ENCODE results near the gene PPIL1.

The PPIL1 gene

DNA sequence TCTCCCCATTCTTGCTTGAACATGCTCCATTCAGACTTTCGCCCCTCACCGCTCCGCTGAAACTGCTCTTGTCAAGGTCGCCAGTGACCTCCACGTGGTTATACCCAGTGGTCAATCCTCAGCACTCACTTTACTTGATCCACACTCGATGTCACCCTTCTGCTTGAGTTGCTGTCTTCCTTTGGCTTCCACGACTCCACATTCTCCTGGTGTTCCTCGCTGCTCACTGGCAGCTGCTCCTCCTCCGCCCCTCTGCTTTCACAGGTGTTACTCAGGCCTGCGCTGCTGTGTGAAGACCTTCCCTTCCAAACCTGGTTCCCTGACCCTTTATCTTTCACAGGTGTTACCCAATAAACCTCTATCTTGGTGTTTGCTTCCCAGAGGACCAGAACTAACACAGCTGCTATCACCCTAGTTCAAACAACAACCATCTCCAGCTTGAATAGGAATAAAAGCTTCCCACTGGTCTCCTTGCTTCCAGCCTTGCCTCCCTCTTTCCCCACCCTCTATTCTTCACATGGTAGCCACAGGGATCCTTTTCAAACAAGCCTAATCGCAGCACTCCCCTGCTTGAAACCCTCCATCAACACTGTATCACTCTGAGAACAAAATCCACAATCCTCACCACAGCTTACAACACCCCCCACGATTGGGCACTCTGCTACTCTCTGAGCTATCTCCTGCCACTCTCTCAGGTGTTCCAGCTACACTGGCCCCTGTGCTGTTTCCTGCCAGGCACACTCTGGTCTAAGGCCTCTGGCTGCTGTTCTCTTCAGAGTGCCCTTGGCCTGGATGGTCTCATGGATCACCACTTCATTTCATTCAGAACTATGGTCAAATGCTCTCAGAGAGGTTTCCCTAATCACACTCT, 10.7 kb downstream of the PPIL1 start:
- peaks cover 43% of the 10 kb centered on the region for H3K79me2 ChIP-seq (ENCODE audit: insufficient read depth, low read length)

DNA sequence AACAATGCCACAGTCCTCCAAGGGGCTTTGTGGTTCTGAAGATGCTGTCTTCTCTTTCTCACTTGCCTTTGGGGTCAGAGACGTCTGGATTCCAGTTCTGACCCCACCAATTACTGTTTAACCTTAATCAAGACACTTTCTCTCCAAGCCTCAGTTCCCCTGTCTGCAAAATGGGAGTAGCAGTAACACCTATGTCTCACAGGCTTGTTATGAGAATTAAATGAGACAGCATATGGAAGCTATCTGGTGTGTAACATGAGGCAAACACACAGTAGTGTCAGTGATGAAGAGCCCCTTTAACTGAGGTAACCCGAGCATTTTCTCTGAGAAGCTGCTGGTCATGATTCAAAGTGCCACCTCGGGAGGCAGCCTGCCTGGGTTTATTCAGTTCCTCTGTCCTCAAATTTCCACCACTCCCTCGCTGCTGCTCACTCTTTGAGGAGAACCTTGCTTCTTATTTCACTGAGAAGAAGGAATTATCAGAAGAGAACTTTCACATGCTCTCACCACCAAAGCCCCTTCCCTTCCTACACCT, 11.7 kb downstream of the PPIL1 start:
- H2AFZ ChIP-seq (ENCODE audit: low read length) = no peak overlapping the region
- H3K27ac ChIP-seq (ENCODE audit: low read depth, low read length, poor library complexity, severe bottlenecking) = no peak overlapping the region
- H3K9ac ChIP-seq (ENCODE audit: low read length) = no peak overlapping the region
- peaks cover 95% of the 10 kb centered on the region for H3K36me3 ChIP-seq (ENCODE audit: insufficient read depth, low read length)
- no peaks in the 10 kb centered on the region for H4K20me1 ChIP-seq (ENCODE audit: insufficient read depth, low read length)
- H3K27me3 ChIP-seq (ENCODE audit: insufficient read depth, low read length) = no peaks in the 10 kb centered on the region
- no peaks in the 10 kb centered on the region for H3F3A ChIP-seq (ENCODE audit: insufficient read depth, low read length)
- no peaks in the 10 kb centered on the region for H3K9me2 ChIP-seq (ENCODE audit: low read depth, low read length)
- H3K9me3 ChIP-seq (ENCODE audit: low read length) = no peaks in the 10 kb centered on the region
- TF ChIP-seq EZH2 (IDR thresholded peaks at IDR 0.05; ENCODE audit: borderline replicate concordance, low read length) = no peak
- TF ChIP-seq, protein P1, sequence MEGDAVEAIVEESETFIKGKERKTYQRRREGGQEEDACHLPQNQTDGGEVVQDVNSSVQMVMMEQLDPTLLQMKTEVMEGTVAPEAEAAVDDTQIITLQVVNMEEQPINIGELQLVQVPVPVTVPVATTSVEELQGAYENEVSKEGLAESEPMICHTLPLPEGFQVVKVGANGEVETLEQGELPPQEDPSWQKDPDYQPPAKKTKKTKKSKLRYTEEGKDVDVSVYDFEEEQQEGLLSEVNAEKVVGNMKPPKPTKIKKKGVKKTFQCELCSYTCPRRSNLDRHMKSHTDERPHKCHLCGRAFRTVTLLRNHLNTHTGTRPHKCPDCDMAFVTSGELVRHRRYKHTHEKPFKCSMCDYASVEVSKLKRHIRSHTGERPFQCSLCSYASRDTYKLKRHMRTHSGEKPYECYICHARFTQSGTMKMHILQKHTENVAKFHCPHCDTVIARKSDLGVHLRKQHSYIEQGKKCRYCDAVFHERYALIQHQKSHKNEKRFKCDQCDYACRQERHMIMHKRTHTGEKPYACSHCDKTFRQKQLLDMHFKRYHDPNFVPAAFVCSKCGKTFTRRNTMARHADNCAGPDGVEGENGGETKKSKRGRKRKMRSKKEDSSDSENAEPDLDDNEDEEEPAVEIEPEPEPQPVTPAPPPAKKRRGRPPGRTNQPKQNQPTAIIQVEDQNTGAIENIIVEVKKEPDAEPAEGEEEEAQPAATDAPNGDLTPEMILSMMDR (IDR thresholded peaks at IDR 0.05; ENCODE audit: low read length) = no peak
- no peaks in the 10 kb centered on the region for H3K4me1 ChIP-seq (ENCODE audit: insufficient read depth, low read length, severe bottlenecking)
- H3K79me2 ChIP-seq (ENCODE audit: insufficient read depth, low read length) = peaks cover 34% of the 10 kb centered on the region
- no peak overlapping the region for H3K4me2 ChIP-seq (ENCODE audit: low read length)
- H3K4me3 ChIP-seq (ENCODE audit: low read depth, low read length, poor library complexity, severe bottlenecking) = no peak overlapping the region

More for the DNA sequence above, 10.7 kb downstream of the PPIL1 start:
- Histone ChIP-seq H2AFZ (ENCODE audit: low read length) (no peak overlapping the region), H3K9ac (ENCODE audit: low read length) (no peak overlapping the region), H3K4me3 (ENCODE audit: low read depth, low read length, poor library complexity, severe bottlenecking) (no peak overlapping the region), H3K9me3 (ENCODE audit: low read length) (no peaks in the 10 kb centered on the region), H3K9me2 (ENCODE audit: low read depth, low read length) (no peaks in the 10 kb centered on the region), H3K4me1 (ENCODE audit: insufficient read depth, low read length, severe bottlenecking) (no peaks in the 10 kb centered on the region), H3F3A (ENCODE audit: insufficient read depth, low read length) (no peaks in the 10 kb centered on the region), H4K20me1 (ENCODE audit: insufficient read depth, low read length) (no peaks in the 10 kb centered on the region), H3K36me3 (ENCODE audit: insufficient read depth, low read length) (peaks cover 92% of the 10 kb centered on the region), H3K27me3 (ENCODE audit: insufficient read depth, low read length) (no peaks in the 10 kb centered on the region), H3K4me2 (ENCODE audit: low read length) (no peak overlapping the region), H3K27ac (ENCODE audit: low read depth, low read length, poor library complexity, severe bottlenecking) (no peak overlapping the region)
- TF ChIP-seq EZH2 (IDR thresholded peaks at IDR 0.05; ENCODE audit: borderline replicate concordance, low read length) = no peak
- TF ChIP-seq, protein P1 (IDR thresholded peaks at IDR 0.05; ENCODE audit: low read length) = no peak

DNA sequence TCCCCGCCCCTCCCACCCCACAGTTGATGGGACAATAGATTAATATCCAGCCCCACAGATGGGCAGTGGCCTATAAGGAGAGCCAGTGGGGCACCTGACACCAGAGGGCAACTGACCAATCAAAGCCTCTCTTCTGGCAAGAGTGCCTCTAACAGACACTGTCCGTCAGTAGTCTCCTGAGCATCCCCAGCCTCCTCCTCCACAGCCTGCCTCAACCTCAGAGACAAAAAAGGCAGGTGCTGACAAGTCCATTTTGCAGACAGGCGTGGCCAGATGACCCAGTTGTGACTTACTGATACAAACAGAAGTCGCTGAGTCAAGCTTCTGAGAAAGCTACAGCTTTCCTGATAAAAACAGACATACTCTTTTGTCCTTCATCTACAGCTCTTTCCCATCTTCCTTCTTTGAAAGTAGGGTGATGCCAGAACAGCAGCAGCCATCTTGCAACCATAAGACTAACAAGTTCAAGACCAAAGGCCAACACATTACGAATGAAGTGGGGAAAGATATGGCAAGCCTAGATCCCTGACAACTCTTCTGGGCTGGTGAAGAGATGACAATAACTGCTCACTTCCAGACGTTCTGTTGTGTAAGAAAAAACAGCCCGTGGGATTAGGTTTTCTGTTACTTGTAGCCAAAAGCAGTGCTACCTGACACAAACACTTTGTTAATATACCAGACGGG, 12.3 kb downstream of the PPIL1 start:
- no peak overlapping the region for H3K4me2 ChIP-seq (ENCODE audit: low read length)
- H3K9ac ChIP-seq (ENCODE audit: low read length) = no peak overlapping the region
- peaks cover 94% of the 10 kb centered on the region for H3K36me3 ChIP-seq (ENCODE audit: insufficient read depth, low read length)
- no peaks in the 10 kb centered on the region for H3K27me3 ChIP-seq (ENCODE audit: insufficient read depth, low read length)
- TF ChIP-seq, protein P1 (IDR thresholded peaks at IDR 0.05; ENCODE audit: low read length) = no peak
- TF ChIP-seq EZH2 (IDR thresholded peaks at IDR 0.05; ENCODE audit: borderline replicate concordance, low read length) = no peak
- H3K9me2 ChIP-seq (ENCODE audit: low read depth, low read length) = no peaks in the 10 kb centered on the region
- no peak overlapping the region for H2AFZ ChIP-seq (ENCODE audit: low read length)
- no peaks in the 10 kb centered on the region for H3K4me1 ChIP-seq (ENCODE audit: insufficient read depth, low read length, severe bottlenecking)
- no peak overlapping the region for H3K4me3 ChIP-seq (ENCODE audit: low read depth, low read length, poor library complexity, severe bottlenecking)
- H3K9me3 ChIP-seq (ENCODE audit: low read length) = no peaks in the 10 kb centered on the region
- no peak overlapping the region for H3K27ac ChIP-seq (ENCODE audit: low read depth, low read length, poor library complexity, severe bottlenecking)
- H4K20me1 ChIP-seq (ENCODE audit: insufficient read depth, low read length) = no peaks in the 10 kb centered on the region
- no peaks in the 10 kb centered on the region for H3F3A ChIP-seq (ENCODE audit: insufficient read depth, low read length)
- peaks cover 28% of the 10 kb centered on the region for H3K79me2 ChIP-seq (ENCODE audit: insufficient read depth, low read length)
